MM.1S (cell line): ENCODE measurements around the gene IMMP2L.

Source experiments
- EZH2 ChIP-seq: fragments of 300-600 bp; sonication (generic); optimal IDR thresholded peaks from 2 replicates; pipeline ENCODE3; 2017; ENCODE audit warnings: low read depth, mild to moderate bottlenecking, antibody characterized with exemption, low read length, mixed read lengths
- TF ChIP-seq, protein P1 (sequence below): fragments of 300-600 bp; sonication (generic); IDR thresholded peaks from 2 replicates; pipeline ENCODE4 v1.5.1; 2016; ENCODE audit warnings: antibody characterized with exemption, low read length, mixed read lengths

DNA sequence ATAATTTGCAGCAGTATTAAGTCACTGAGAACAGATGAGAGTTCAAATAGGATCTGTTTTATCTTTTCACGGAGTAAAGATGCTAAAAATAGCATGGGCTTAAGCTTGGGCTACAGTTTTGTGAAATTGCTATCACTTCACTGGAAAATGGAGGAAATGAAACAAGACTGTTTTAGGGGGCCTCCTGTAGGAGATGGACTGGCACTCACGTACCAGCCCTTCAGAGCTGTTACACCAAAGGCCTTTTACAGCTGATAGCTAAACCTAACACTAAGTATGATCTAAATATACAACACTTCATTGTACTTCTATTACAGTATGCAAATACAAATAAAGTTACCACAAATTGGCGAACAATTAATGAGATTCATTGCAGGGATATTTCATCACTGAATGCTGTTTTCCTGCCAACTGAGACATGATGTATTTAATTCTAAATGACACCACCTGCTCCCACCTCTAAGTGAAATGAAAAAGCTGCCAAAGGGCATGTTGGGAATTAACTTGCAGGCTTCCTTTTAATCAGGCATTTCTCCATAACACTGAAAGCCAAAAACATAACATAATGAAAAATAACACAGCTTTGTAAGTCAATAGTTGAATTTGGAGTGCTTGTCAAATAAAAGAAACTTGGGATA lies 775.8 kb downstream of the IMMP2L start:
- TF ChIP-seq EZH2, result no peak
- TF ChIP-seq, protein P1, sequence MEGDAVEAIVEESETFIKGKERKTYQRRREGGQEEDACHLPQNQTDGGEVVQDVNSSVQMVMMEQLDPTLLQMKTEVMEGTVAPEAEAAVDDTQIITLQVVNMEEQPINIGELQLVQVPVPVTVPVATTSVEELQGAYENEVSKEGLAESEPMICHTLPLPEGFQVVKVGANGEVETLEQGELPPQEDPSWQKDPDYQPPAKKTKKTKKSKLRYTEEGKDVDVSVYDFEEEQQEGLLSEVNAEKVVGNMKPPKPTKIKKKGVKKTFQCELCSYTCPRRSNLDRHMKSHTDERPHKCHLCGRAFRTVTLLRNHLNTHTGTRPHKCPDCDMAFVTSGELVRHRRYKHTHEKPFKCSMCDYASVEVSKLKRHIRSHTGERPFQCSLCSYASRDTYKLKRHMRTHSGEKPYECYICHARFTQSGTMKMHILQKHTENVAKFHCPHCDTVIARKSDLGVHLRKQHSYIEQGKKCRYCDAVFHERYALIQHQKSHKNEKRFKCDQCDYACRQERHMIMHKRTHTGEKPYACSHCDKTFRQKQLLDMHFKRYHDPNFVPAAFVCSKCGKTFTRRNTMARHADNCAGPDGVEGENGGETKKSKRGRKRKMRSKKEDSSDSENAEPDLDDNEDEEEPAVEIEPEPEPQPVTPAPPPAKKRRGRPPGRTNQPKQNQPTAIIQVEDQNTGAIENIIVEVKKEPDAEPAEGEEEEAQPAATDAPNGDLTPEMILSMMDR, result no peak
